ENCODE results near the gene ITGAD.

GRCh38 chr16:31356566-31357323 is 36.4 kb upstream of the ITGAD start:
- TF ChIP-seq, protein P1, sequence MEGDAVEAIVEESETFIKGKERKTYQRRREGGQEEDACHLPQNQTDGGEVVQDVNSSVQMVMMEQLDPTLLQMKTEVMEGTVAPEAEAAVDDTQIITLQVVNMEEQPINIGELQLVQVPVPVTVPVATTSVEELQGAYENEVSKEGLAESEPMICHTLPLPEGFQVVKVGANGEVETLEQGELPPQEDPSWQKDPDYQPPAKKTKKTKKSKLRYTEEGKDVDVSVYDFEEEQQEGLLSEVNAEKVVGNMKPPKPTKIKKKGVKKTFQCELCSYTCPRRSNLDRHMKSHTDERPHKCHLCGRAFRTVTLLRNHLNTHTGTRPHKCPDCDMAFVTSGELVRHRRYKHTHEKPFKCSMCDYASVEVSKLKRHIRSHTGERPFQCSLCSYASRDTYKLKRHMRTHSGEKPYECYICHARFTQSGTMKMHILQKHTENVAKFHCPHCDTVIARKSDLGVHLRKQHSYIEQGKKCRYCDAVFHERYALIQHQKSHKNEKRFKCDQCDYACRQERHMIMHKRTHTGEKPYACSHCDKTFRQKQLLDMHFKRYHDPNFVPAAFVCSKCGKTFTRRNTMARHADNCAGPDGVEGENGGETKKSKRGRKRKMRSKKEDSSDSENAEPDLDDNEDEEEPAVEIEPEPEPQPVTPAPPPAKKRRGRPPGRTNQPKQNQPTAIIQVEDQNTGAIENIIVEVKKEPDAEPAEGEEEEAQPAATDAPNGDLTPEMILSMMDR (IDR thresholded peaks at IDR 0.05; ENCODE audit: low read depth, low read length): no peak
- TF ChIP-seq EZH2phosphoT487 (IDR thresholded peaks at IDR 0.05; ENCODE audit: low read depth): no peak

Measured in OCI-LY3 (cell line).